Endodermal cell (in vitro differentiated cells): ENCODE measurements around the gene HACE1. TPM values are rescaled to one million over a fixed set of nuclear protein-coding genes. Genes with fewer than 3 reads are reported as not detected.
A peak's percentile ranks its signal among the peaks of the same experiment; 100 is the strongest.
"Not testable (repeated sequence)": the region's sequence is repeated elsewhere in the genome, so short reads cannot be mapped to it uniquely, and the experiment has no call there.

ENCODE experiments used
- DNase-seq: peaks from one replicate; pipeline ENCODE4 v3.0.0-alpha.2; 2017
- H3K27ac ChIP-seq: 2 replicates; pipeline ENCODE4 v1.5.1; 2013; ENCODE audit warnings: mild to moderate bottlenecking, low read depth, low read length, moderate library complexity
- H3K27me3 ChIP-seq: 2 replicates; pipeline ENCODE4 v1.6.1; 2013; ENCODE audit warnings: mild to moderate bottlenecking, low read length, moderate library complexity; ENCODE audit not compliant: insufficient read depth, control insufficient read depth, poor library complexity, severe bottlenecking
- H3K36me3 ChIP-seq: 2 replicates; pipeline ENCODE4 v1.7.0; 2013; ENCODE audit warnings: mild to moderate bottlenecking, low read length, moderate library complexity; ENCODE audit not compliant: control insufficient read depth, insufficient read depth
- H3K4me1 ChIP-seq: one replicate; pipeline ENCODE4 v1.7.0; 2013; ENCODE audit warnings: low read length; ENCODE audit not compliant: control insufficient read depth, insufficient read depth
- H3K4me3 ChIP-seq: 2 replicates; pipeline ENCODE4 v1.5.1; 2013; ENCODE audit warnings: mild to moderate bottlenecking, low read length, moderate library complexity
- H3K9ac ChIP-seq: 2 replicates; pipeline ENCODE4 v1.6.1; 2013; ENCODE audit warnings: mild to moderate bottlenecking, low read length, moderate library complexity; ENCODE audit not compliant: poor library complexity, severe bottlenecking; ENCODE audit errors: extremely low read depth
- H3K9me3 ChIP-seq: 2 replicates; pipeline ENCODE4 v1.6.1; 2013; ENCODE audit warnings: mild to moderate bottlenecking, low read length, moderate library complexity; ENCODE audit not compliant: control insufficient read depth
- H3K27ac Mint-ChIP-seq: 2 replicates; pipeline ENCODE4 v1.8.0; 2020; ENCODE audit warnings: mixed read lengths
- H3K27me3 Mint-ChIP-seq: 2 replicates; pipeline ENCODE4 v1.8.0; 2021; ENCODE audit warnings: mild to moderate bottlenecking, mixed read lengths; ENCODE audit not compliant: insufficient read depth
- H3K36me3 Mint-ChIP-seq: 2 replicates; pipeline ENCODE4 v1.8.0; 2020; ENCODE audit warnings: low read depth, mixed read lengths
- H3K4me1 Mint-ChIP-seq: 2 replicates; pipeline ENCODE4 v1.8.0; 2020; ENCODE audit warnings: mixed read lengths
- H3K4me3 Mint-ChIP-seq: 2 replicates; pipeline ENCODE4 v1.8.0; 2020; ENCODE audit warnings: mild to moderate bottlenecking, moderate library complexity, mixed read lengths
- H3K9me3 Mint-ChIP-seq: 2 replicates; pipeline ENCODE4 v1.8.0; 2020; ENCODE audit warnings: mild to moderate bottlenecking, mixed read lengths
- CTCF ChIP-seq: fragments of 200-600 bp; sonication (generic); conservative IDR thresholded peaks from 2 replicates; pipeline ENCODE4 v1.5.0; 2021; ENCODE audit warnings: antibody characterized with exemption, mild to moderate bottlenecking
- WGBS, 2 experiments: methylation state at CpG; one replicate each; pipeline versions ENCODE4 v1.1.5 to v1.1.7; 2013; ENCODE audit warnings: missing lambda C conversion rate in 2 of 2, mixed read lengths in 1 of 2; ENCODE audit not compliant: insufficient coverage in 1 of 2, insufficient read length in 1 of 2; 5-methylcytosine and 5-hydroxymethylcytosine counted together
- total RNA-seq, 2 donors: library from RNA; stranded (reverse); fragmentation: NEBNext Ultra II Directional in 1 of 2; extraction: Animal tissue kit (Norgen Biotek cat#: 25700) in 1 of 2; gene quantifications; 2 replicates in 1 of 2; 3 replicates in 1 of 2; pipeline ENCODE4 v1.2.1, GENCODE V29; 2021

Gene HACE1
- total RNA-seq, 2 donors from 2014 or later = 23.7 to 30.1 TPM

DNA sequence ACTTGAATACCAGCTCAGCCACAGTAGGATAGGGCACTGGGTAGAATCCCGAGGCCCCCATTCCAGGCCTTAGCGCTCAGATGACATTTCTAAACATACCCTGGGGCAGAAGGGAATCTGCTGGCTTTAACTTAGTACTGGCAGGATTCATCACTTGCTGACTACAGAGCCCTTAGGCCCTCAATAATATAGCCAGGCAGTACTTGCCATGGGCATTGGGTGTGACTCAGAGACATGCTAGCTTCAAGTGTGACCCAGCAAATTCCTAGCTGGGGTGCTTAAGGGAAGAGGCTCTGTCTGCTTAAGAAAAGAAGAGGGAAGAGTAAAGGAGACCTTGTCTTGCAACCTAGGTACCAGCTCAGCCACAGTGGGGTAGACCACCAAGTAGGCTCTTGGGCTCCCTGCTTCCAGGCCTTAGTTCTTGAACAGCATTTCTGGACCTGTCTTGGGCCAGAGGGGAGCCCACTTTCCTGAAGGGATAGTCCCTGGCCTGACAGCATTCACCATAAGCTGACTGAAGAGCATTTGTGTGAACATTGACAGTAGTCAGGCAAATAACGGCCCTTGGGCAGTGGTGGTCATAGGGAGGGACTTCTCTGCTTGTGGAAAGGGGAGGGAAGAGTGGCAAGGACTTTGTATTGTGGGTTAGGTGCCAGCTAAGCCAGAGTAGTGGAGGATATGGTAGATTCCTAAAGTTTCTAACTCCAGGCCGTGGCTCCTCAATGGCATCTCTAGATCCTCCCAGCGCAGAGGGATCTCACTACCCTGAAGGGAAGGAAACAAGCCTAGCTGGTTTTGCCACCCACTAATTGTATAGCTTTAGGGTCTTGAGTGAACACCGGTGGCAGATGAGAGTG, 48.5 kb upstream of the HACE1 start:
- no peak overlapping the region for H3K4me3 Mint-ChIP-seq
- peak overlapping the region; percentile 50 for H3K27ac Mint-ChIP-seq
- H3K4me3 ChIP-seq = no peak overlapping the region
- H3K4me1 Mint-ChIP-seq = no peaks in the 10 kb centered on the region
- no peaks in the 10 kb centered on the region for H3K36me3 Mint-ChIP-seq
- no peak for TF ChIP-seq CTCF
- H3K9me3 Mint-ChIP-seq = peaks cover 9% of the 10 kb centered on the region
- 93 to 100% methylated on average over 3 to 6 of the region's 6 CpGs for WGBS, 2 experiments
- no peaks in the 10 kb centered on the region for H3K4me1 ChIP-seq
- no peaks in the 10 kb centered on the region for H3K27me3 ChIP-seq
- no peak for DNase-seq
- H3K27me3 Mint-ChIP-seq = no peaks in the 10 kb centered on the region
- H3K36me3 ChIP-seq = no peaks in the 10 kb centered on the region
- H3K27ac ChIP-seq = no peak overlapping the region
- no peaks in the 10 kb centered on the region for H3K9me3 ChIP-seq
- H3K9ac ChIP-seq = no peak overlapping the region

DNA sequence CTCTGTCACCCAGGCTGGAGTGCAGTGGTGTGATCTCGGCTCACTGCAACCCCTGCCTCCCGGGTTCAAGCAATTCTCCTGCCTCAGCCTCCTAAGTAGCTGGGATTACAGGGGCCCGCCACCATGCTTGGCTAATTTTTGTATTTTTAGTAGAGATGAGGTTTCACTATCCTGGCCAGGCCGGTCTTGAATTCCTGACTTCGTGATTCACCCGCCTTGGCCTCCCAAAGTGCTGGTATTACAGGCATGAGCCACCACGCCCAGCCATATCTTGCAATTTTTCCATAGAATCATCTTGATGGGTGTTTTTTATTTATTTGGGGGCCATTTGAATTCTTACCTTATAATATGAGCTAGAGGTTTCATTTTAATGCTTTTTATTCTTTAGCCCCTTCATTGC, 39.2 kb upstream of the HACE1 start:
- not testable (repeated sequence) for H3K9ac ChIP-seq, H3K27ac ChIP-seq, H3K36me3 Mint-ChIP-seq, H3K27me3 ChIP-seq, DNase-seq, H3K27ac Mint-ChIP-seq, H3K36me3 ChIP-seq, H3K4me1 Mint-ChIP-seq, H3K27me3 Mint-ChIP-seq, H3K4me1 ChIP-seq, H3K4me3 Mint-ChIP-seq, H3K9me3 ChIP-seq, H3K4me3 ChIP-seq
- 94 to 100% methylated on average over 2 to 7 of the region's 7 CpGs for WGBS, 2 experiments
- H3K9me3 Mint-ChIP-seq = peaks cover 12% of the 10 kb centered on the region

- H3K4me3 Mint-ChIP-seq = no peak overlapping the region
- Histone ChIP-seq H3K27ac (no peak overlapping the region), H3K27me3 (no peaks in the 10 kb centered on the region), H3K9me3 (no peaks in the 10 kb centered on the region), H3K4me1 (no peaks in the 10 kb centered on the region), H3K9ac (no peak overlapping the region), H3K36me3 (no peaks in the 10 kb centered on the region), H3K4me3 (no peak overlapping the region)
- no peaks in the 10 kb centered on the region for H3K36me3 Mint-ChIP-seq
- H3K27ac Mint-ChIP-seq = no peak overlapping the region
- no peak for DNase-seq
- peaks cover 5% of the 10 kb centered on the region for H3K9me3 Mint-ChIP-seq
- no peaks in the 10 kb centered on the region for H3K27me3 Mint-ChIP-seq
- peak; percentile 46 for TF ChIP-seq CTCF
- no peaks in the 10 kb centered on the region for H3K4me1 Mint-ChIP-seq
- 93 to 100% methylated on average over 4 of the region's 5 CpGs for WGBS, 2 experiments
These were observed 37.2 kb upstream of the HACE1 start for GRCh38 chr6:104896914-104897313.
